Mammary epithelial cell (primary cell): ENCODE measurements around the gene FPR1.

Experiments
- EZH2 ChIP-seq: IDR thresholded peaks from 2 replicates; pipeline ENCODE4 v1.6.1; 2012; ENCODE audit warnings: low read length, inconsistent platforms, borderline replicate concordance
- TF ChIP-seq, protein P1 (sequence below), 2 donors: IDR thresholded peaks in 1 of 2; conservative IDR thresholded peaks in 1 of 2; 2 replicates each; pipeline ENCODE4 v1.5.1; 2011 to 2012; ENCODE audit warnings: inconsistent platforms in 2 of 2, low read length in 2 of 2, mild to moderate bottlenecking in 2 of 2, control low read depth in 1 of 2, low read depth in 1 of 2; ENCODE audit not compliant: insufficient read depth in 1 of 2; ENCODE audit errors: extremely low read depth in 1 of 2

DNA sequence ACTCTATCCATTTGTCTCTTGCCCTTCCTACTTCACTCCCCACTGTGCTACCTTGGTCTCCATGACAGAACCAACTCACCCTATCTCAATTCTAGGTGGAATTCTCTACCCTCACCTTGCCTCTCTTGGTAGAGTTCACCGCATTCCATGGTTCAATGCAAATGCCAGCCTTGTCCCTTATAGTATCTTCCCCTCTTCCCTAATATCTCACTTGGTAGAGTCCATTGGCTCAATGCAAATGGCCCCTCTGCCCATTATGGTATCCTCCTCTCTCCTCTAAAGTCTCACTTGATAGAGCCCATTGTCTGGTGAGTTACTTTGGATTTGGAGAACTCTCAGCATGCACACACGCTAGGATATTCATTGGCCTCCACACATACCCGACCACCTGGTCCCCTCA is 35.8 kb downstream of the FPR1 start:
- TF ChIP-seq, protein P1, sequence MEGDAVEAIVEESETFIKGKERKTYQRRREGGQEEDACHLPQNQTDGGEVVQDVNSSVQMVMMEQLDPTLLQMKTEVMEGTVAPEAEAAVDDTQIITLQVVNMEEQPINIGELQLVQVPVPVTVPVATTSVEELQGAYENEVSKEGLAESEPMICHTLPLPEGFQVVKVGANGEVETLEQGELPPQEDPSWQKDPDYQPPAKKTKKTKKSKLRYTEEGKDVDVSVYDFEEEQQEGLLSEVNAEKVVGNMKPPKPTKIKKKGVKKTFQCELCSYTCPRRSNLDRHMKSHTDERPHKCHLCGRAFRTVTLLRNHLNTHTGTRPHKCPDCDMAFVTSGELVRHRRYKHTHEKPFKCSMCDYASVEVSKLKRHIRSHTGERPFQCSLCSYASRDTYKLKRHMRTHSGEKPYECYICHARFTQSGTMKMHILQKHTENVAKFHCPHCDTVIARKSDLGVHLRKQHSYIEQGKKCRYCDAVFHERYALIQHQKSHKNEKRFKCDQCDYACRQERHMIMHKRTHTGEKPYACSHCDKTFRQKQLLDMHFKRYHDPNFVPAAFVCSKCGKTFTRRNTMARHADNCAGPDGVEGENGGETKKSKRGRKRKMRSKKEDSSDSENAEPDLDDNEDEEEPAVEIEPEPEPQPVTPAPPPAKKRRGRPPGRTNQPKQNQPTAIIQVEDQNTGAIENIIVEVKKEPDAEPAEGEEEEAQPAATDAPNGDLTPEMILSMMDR (conservative IDR thresholded peaks at IDR 0.05 in 1 of 2, IDR thresholded peaks at IDR 0.05 in 1 of 2; ENCODE audit: extremely low read depth in 1 of 2, insufficient read depth in 1 of 2, low read depth in 1 of 2, low read length in 2 of 2), result no peak
- TF ChIP-seq EZH2, result no peak
